GM23248 (cell line): ENCODE data around the gene SLC10A7.

Experiments
- EZH2 ChIP-seq: fragments of 200-600 bp; sonication (generic); IDR thresholded peaks from 2 replicates; pipeline ENCODE4 v1.6.1; 2018; ENCODE audit warnings: antibody characterized with exemption, mild to moderate bottlenecking; ENCODE audit not compliant: insufficient read depth, poor library complexity, severe bottlenecking
- EZH2phosphoT487 ChIP-seq: fragments of 200-600 bp; sonication (generic); IDR thresholded peaks from 2 replicates; pipeline ENCODE4 v1.6.1; 2018; ENCODE audit warnings: antibody characterized with exemption, moderate library complexity, mild to moderate bottlenecking, low read depth; ENCODE audit not compliant: insufficient read depth

DNA sequence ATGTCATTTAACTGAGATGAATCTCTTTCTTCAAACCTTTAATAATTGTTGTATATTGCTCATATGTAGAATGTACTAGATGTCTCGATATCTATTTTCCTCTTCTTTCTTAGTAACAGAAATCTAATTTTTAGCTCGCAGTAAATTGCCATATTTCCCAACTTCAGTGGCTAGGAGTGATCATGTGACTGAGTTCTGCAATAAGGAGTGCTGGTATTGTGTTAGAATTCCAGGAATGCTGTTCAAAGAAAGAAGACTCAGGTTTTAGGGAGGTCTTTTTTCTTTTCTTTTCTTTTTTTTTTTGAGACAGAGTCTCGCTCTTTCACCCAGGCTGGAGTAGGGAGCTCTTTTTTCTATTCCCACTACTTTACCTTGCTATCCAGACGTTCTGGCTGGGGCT lies 81.7 kb downstream of the SLC10A7 start:
- TF ChIP-seq EZH2 (no peak), EZH2phosphoT487 (no peak)
